ENCODE data around the gene CABP2.

- no peak for TF ChIP-seq POLR2AphosphoS5 (IDR thresholded peaks at IDR 0.05)
- TF ChIP-seq, protein P1, sequence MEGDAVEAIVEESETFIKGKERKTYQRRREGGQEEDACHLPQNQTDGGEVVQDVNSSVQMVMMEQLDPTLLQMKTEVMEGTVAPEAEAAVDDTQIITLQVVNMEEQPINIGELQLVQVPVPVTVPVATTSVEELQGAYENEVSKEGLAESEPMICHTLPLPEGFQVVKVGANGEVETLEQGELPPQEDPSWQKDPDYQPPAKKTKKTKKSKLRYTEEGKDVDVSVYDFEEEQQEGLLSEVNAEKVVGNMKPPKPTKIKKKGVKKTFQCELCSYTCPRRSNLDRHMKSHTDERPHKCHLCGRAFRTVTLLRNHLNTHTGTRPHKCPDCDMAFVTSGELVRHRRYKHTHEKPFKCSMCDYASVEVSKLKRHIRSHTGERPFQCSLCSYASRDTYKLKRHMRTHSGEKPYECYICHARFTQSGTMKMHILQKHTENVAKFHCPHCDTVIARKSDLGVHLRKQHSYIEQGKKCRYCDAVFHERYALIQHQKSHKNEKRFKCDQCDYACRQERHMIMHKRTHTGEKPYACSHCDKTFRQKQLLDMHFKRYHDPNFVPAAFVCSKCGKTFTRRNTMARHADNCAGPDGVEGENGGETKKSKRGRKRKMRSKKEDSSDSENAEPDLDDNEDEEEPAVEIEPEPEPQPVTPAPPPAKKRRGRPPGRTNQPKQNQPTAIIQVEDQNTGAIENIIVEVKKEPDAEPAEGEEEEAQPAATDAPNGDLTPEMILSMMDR (IDR thresholded peaks at IDR 0.05), result no peak
Measured at GRCh38 chr11:67572305-67572704, 49.1 kb upstream of the CABP2 start.

All from upper lobe of left lung (tissue), 4 donors.